SK-N-SH (cell line): Measurements from ENCODE around the gene RDX. TPM values are rescaled to one million over a fixed set of nuclear protein-coding genes. Genes with fewer than 3 reads are reported as not detected.

Source experiments
- CTCF ChIA-PET: fragments of 300-600, 350-600 bp; formaldehyde crosslinking; extraction: SDS; loops from one replicate; lab custom pipeline; 2021; lab: Yijun Ruan, JAX
- POLR2A ChIA-PET: fragments of 350-600 bp; sonication (Branson Sonifier 250); formaldehyde crosslinking; extraction: SDS; loops from one replicate; lab custom pipeline; 2020; ENCODE audit warnings: antibody characterized with exemption, inconsistent platforms; lab: Yijun Ruan, JAX
- DNase-seq: peaks from one replicate; pipeline ENCODE4 v3.0.0; 2012
- H2AFZ ChIP-seq: fragments of 200-600 bp; sonication (generic); 2 replicates; pipeline ENCODE4 v1.8.1; 2016; ENCODE audit warnings: antibody characterized with exemption, mild to moderate bottlenecking, low read depth
- H3F3A ChIP-seq: fragments of 200-600 bp; sonication (generic); replicated peaks from 2 replicates; pipeline ENCODE3; 2016; ENCODE audit warnings: antibody characterized with exemption, mild to moderate bottlenecking; ENCODE audit not compliant: insufficient read depth
- H3K27ac ChIP-seq, 2 experiments: fragments of 200-500 bp in 1 of 2; fragments of 200-600 bp in 1 of 2; sonication (Bioruptor generic) in 1 of 2; sonication (generic), shearing (Covaris generic) in 1 of 2; 2 replicates each; pipeline versions ENCODE4 v1.5.1 to v1.6.1; 2014 to 2016; ENCODE audit warnings: low read depth in 2 of 2, inconsistent platforms in 1 of 2, low read length in 1 of 2, mild to moderate bottlenecking in 1 of 2, mixed read lengths in 1 of 2
- H3K27me3 ChIP-seq: fragments of 200-600 bp; sonication (generic), shearing (Covaris generic); 2 replicates; pipeline ENCODE4 v1.6.1; 2016; ENCODE audit warnings: mixed run types; ENCODE audit not compliant: insufficient read depth
- H3K36me3 ChIP-seq, 2 experiments: fragments of 200-500 bp in 1 of 2; fragments of 200-600 bp in 1 of 2; sonication (Bioruptor generic) in 1 of 2; sonication (generic) in 1 of 2; replicated peaks in 1 of 2; 2 replicates each; pipeline versions ENCODE3 to v1.5.1; 2014 to 2016; ENCODE audit warnings: low read length in 1 of 2, mild to moderate bottlenecking in 1 of 2; ENCODE audit not compliant: insufficient read depth in 2 of 2, control insufficient read depth in 1 of 2
- H3K4me1 ChIP-seq, 2 experiments: fragments of 200-500 bp in 1 of 2; fragments of 200-600 bp in 1 of 2; sonication (Bioruptor generic) in 1 of 2; sonication (generic), shearing (Covaris generic) in 1 of 2; 2 replicates each; pipeline versions ENCODE4 v1.5.1 to v1.6.1; 2014 to 2016; ENCODE audit warnings: low read depth in 1 of 2, low read length in 1 of 2, mixed run types in 1 of 2; ENCODE audit not compliant: insufficient read depth in 2 of 2, control insufficient read depth in 1 of 2
- H3K4me2 ChIP-seq: fragments of 200-600 bp; sonication (generic), shearing (Covaris generic); 2 replicates; pipeline ENCODE4 v1.6.1; 2017; ENCODE audit warnings: mixed run types
- H3K4me3 ChIP-seq, 2 experiments: fragments of 200-500 bp in 1 of 2; fragments of 200-600 bp in 1 of 2; sonication (Bioruptor generic) in 1 of 2; sonication (generic), shearing (Covaris generic) in 1 of 2; 2 replicates each; pipeline versions ENCODE4 v1.5.1 to v1.8.1; 2014 to 2016; ENCODE audit warnings: low read depth in 2 of 2, inconsistent platforms in 1 of 2, low read length in 1 of 2, mild to moderate bottlenecking in 1 of 2, mixed read lengths in 1 of 2, moderate library complexity in 1 of 2
- H3K79me2 ChIP-seq: fragments of 200-600 bp; sonication (generic); 2 replicates; pipeline ENCODE4 v1.8.1; 2017; ENCODE audit warnings: mild to moderate bottlenecking; ENCODE audit not compliant: insufficient read depth
- H3K9ac ChIP-seq: fragments of 200-600 bp; sonication (generic); 2 replicates; pipeline ENCODE4 v1.6.1; 2017; ENCODE audit warnings: mixed run types
- H3K9me2 ChIP-seq: fragments of 200-600 bp; sonication (generic); 2 replicates; pipeline ENCODE4 v1.6.1; 2017; ENCODE audit warnings: mixed run types
- H3K9me3 ChIP-seq: fragments of 200-600 bp; sonication (generic); 2 replicates; pipeline ENCODE4 v1.6.1; 2017; ENCODE audit warnings: mixed run types, mild to moderate bottlenecking, moderate library complexity
- H4K20me1 ChIP-seq: fragments of 200-600 bp; sonication (generic); 2 replicates; pipeline ENCODE4 v1.6.1; 2017; ENCODE audit warnings: mild to moderate bottlenecking, mixed run types; ENCODE audit not compliant: insufficient read depth
- CHD2 ChIP-seq: fragments of 150-350 bp; IDR thresholded peaks from 2 replicates; pipeline ENCODE4 v1.6.1; 2018; ENCODE audit warnings: low read length; ENCODE audit not compliant: partially characterized antibody
- EP300 ChIP-seq, 2 experiments: IDR thresholded peaks; 2 replicates each; pipeline versions ENCODE4 v1.4.0 to v1.6.1; 2012; ENCODE audit warnings: borderline replicate concordance in 1 of 2, low read depth in 1 of 2, low read length in 1 of 2
- EZH2phosphoT487 ChIP-seq: fragments of 200-600 bp; sonication (generic); IDR thresholded peaks from 2 replicates; pipeline ENCODE4 v1.6.1; 2017; ENCODE audit warnings: low read depth, mixed run types, mild to moderate bottlenecking, antibody characterized with exemption, moderate library complexity, borderline replicate concordance
- FOXJ3 ChIP-seq: sonication (generic); formaldehyde crosslinking; IDR thresholded peaks from 2 replicates; pipeline ENCODE4 v1.5.1; 2020; ENCODE audit warnings: mild to moderate bottlenecking, missing genetic modification reagents
- FOXM1 ChIP-seq: IDR thresholded peaks from 2 replicates; pipeline ENCODE4 v1.4.0; 2012; ENCODE audit warnings: low read depth, mild to moderate bottlenecking
- GABPA ChIP-seq: IDR thresholded peaks from 2 replicates; pipeline ENCODE4 v1.4.0; 2012; ENCODE audit warnings: low read depth, mild to moderate bottlenecking
- GATA2 ChIP-seq: sonication (generic); formaldehyde crosslinking; IDR thresholded peaks from 2 replicates; pipeline ENCODE4 v1.5.0; 2020; ENCODE audit warnings: mild to moderate bottlenecking, missing genetic modification reagents
- JUND ChIP-seq: IDR thresholded peaks from 2 replicates; pipeline ENCODE4 v1.4.0; 2012
- MEF2A ChIP-seq: IDR thresholded peaks from 2 replicates; pipeline ENCODE4 v1.4.0; 2012; ENCODE audit warnings: low read depth, borderline replicate concordance
- MXI1 ChIP-seq: IDR thresholded peaks from 2 replicates; pipeline ENCODE4 v1.6.1; 2012; ENCODE audit warnings: mild to moderate bottlenecking, low read depth, low read length, improper control_type of control experiment
- NFIC ChIP-seq: IDR thresholded peaks from 2 replicates; pipeline ENCODE4 v1.4.0; 2012; ENCODE audit warnings: borderline replicate concordance
- NRF1 ChIP-seq: IDR thresholded peaks from 2 replicates; pipeline ENCODE4 v1.6.1; 2012; ENCODE audit warnings: low read depth, mild to moderate bottlenecking, low read length
- POLR2AphosphoS5 ChIP-seq: IDR thresholded peaks from 2 replicates; pipeline ENCODE4 v1.6.1; 2012; ENCODE audit warnings: low read depth, low read length
- TAF1 ChIP-seq: IDR thresholded peaks from 2 replicates; pipeline ENCODE4 v1.6.1; 2012; ENCODE audit warnings: low read depth, mild to moderate bottlenecking, low read length, moderate library complexity, borderline replicate concordance
- TCF12 ChIP-seq: IDR thresholded peaks from 2 replicates; pipeline ENCODE4 v1.4.0; 2012
- WGBS: methylation state at CpG from one replicate; pipeline ENCODE4 v1.1.6; 2017; ENCODE audit warnings: low lambda C conversion rate; 5-methylcytosine and 5-hydroxymethylcytosine counted together
- polyA plus RNA-seq, 3 experiments: library from polyadenylated mRNA; depleted of rRNA; stranded (reverse); fragments of >200 nt; gene quantifications; 2 replicates each; pipeline ENCODE4 v1.2.3, GENCODE V29; 2012
- TF ChIP-seq, protein P1 (sequence below): IDR thresholded peaks from 2 replicates; pipeline ENCODE4 v1.6.1; 2012; ENCODE audit warnings: mild to moderate bottlenecking, low read depth, low read length, moderate library complexity

The RDX gene
- polyA plus RNA-seq, 1 of the 3 experiments (the other 2 are of a cell fraction) = 29.4 TPM

- Histone ChIP-seq H3K4me3 (no peak overlapping the region), H3K9me2 (no peaks in the 10 kb centered on the region), H3K79me2 (peaks cover 18% of the 10 kb centered on the region), H3F3A (peaks cover 16% of the 10 kb centered on the region), H3K4me2 (no peak overlapping the region), H3K36me3 (no peaks in the 10 kb centered on the region), H3K27me3 (no peaks in the 10 kb centered on the region), H3K9ac (no peak overlapping the region), H4K20me1 (peaks cover 8% of the 10 kb centered on the region), H2AFZ (no peak overlapping the region), H3K4me1 (peaks cover 9 to 22% of the 10 kb centered on the region in 2 experiments; a peak in 3 of 4 replicates), H3K27ac (no peak overlapping the region), H3K9me3 (no peaks in the 10 kb centered on the region)
- DNase-seq = no peak
- POLR2A ChIA-PET = interaction anchor here (0.6 kb wide), 1 partner anchor 826 kb away, joined by 3 read pairs; no protein-coding TSS in a partner anchor
- CTCF ChIA-PET = interaction anchor here (0.8 to 1.0 kb wide), 2 partner anchors 18 to 62 kb away, joined by 3 to 4 read pairs; no protein-coding TSS in a partner anchor
- 95% methylated on average over 5 of the region's 6 CpGs for WGBS
- TF ChIP-seq EP300 (IDR thresholded peaks at IDR 0.05; ENCODE audit: borderline replicate concordance in 1 of 2, low read depth in 1 of 2, low read length in 1 of 2) = no peak
- TF ChIP-seq, protein P1, sequence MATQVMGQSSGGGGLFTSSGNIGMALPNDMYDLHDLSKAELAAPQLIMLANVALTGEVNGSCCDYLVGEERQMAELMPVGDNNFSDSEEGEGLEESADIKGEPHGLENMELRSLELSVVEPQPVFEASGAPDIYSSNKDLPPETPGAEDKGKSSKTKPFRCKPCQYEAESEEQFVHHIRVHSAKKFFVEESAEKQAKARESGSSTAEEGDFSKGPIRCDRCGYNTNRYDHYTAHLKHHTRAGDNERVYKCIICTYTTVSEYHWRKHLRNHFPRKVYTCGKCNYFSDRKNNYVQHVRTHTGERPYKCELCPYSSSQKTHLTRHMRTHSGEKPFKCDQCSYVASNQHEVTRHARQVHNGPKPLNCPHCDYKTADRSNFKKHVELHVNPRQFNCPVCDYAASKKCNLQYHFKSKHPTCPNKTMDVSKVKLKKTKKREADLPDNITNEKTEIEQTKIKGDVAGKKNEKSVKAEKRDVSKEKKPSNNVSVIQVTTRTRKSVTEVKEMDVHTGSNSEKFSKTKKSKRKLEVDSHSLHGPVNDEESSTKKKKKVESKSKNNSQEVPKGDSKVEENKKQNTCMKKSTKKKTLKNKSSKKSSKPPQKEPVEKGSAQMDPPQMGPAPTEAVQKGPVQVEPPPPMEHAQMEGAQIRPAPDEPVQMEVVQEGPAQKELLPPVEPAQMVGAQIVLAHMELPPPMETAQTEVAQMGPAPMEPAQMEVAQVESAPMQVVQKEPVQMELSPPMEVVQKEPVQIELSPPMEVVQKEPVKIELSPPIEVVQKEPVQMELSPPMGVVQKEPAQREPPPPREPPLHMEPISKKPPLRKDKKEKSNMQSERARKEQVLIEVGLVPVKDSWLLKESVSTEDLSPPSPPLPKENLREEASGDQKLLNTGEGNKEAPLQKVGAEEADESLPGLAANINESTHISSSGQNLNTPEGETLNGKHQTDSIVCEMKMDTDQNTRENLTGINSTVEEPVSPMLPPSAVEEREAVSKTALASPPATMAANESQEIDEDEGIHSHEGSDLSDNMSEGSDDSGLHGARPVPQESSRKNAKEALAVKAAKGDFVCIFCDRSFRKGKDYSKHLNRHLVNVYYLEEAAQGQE = no peak
- no peak for TF ChIP-seq FOXM1
- TF ChIP-seq CHD2 = no peak
- TF ChIP-seq JUND = no peak
- no peak for TF ChIP-seq MEF2A
- TF ChIP-seq GABPA = no peak
- no peak for TF ChIP-seq FOXJ3
- no peak for TF ChIP-seq NRF1
- TF ChIP-seq POLR2AphosphoS5 = no peak
These were observed 2.8 kb upstream of the RDX start for GRCh38 chr11:110299006-110299785.

- no peak overlapping the region for H3K27ac ChIP-seq
- no peaks in the 10 kb centered on the region for H3K27me3 ChIP-seq
- TF ChIP-seq MEF2A (no peak), NFIC (no peak), TAF1 (no peak), TCF12 (no peak), POLR2AphosphoS5 (no peak), EZH2phosphoT487 (no peak), MXI1 (no peak), GATA2 (CRISPR knock-in tag) (no peak), JUND (no peak)
- no peak overlapping the region for H2AFZ ChIP-seq
- no peak overlapping the region for H3K9ac ChIP-seq
- DNase-seq = no peak
- WGBS = 60% methylated on average over 5 of the region's 5 CpGs
- H3F3A ChIP-seq = peaks cover 16% of the 10 kb centered on the region
- H3K9me2 ChIP-seq = no peaks in the 10 kb centered on the region
- H4K20me1 ChIP-seq = peaks cover 17% of the 10 kb centered on the region
- ChIA-PET POLR2A (no interaction called here), CTCF (no interaction called here)
- no peak overlapping the region for H3K4me2 ChIP-seq
- H3K9me3 ChIP-seq = no peaks in the 10 kb centered on the region
- H3K4me1 ChIP-seq = peaks cover 12 to 30% of the 10 kb centered on the region in 2 experiments; a peak in 3 of 4 replicates
- no peak overlapping the region for H3K4me3 ChIP-seq
- peaks cover 27% of the 10 kb centered on the region for H3K79me2 ChIP-seq
- H3K36me3 ChIP-seq = no peaks in the 10 kb centered on the region
These were observed 1.9 kb upstream of the RDX start for GRCh38 chr11:110298301-110298765.
